ENCODE measurements around the gene MRTFA.

GRCh38 chr22:40580631-40581030 lies 55.9 kb downstream of the MRTFA start:
- TF ChIP-seq CTCF (IDR thresholded peaks at IDR 0.05) = no peak
- TF ChIP-seq ZFX (IDR thresholded peaks at IDR 0.05; ENCODE audit: borderline replicate concordance) = no peak

All from 22Rv1 (cell line).